NCI-H1417 treated with DMSO at 0.1 percent for 48 hours (cell line): ENCODE results near the gene ELN.

ENCODE experiments used
- DNase-seq: peaks from one replicate; lab custom pipeline; 2025; lab: John Stamatoyannopoulos, UW

ELN gene

GRCh38 chr7:74023786-74024185 is 4.2 kb upstream of the ELN start:
- DNase-seq: no peak

GRCh38 chr7:74025146-74025545 is 2.8 kb upstream of the ELN start:
- no peak for DNase-seq

- no peak for DNase-seq
Measured at GRCh38 chr7:74025730-74026129, 2.2 kb upstream of the ELN start.

GRCh38 chr7:74026406-74026902 is 1.5 kb upstream of the ELN start:
- no peak for DNase-seq

GRCh38 chr7:74026903-74027682 is 880 bp upstream of the ELN start:
- DNase-seq: no peak

- no peak for DNase-seq
Measured at GRCh38 chr7:74028321-74028838, 407 bp downstream of the ELN start.

GRCh38 chr7:74029089-74029785 is 1.3 kb downstream of the ELN start:
- DNase-seq: no peak

GRCh38 chr7:74029991-74030415 is 2.0 kb downstream of the ELN start:
- DNase-seq: no peak

GRCh38 chr7:74030861-74031260 is 2.9 kb downstream of the ELN start:
- DNase-seq: no peak

GRCh38 chr7:74031403-74032190 is 3.6 kb downstream of the ELN start:
- no peak for DNase-seq

GRCh38 chr7:74032191-74032490 is 4.2 kb downstream of the ELN start:
- no peak for DNase-seq

GRCh38 chr7:74032624-74033371 is 4.8 kb downstream of the ELN start:
- no peak for DNase-seq

- no peak for DNase-seq
Measured at GRCh38 chr7:74033372-74034311, 5.7 kb downstream of the ELN start.

- no peak for DNase-seq
Measured at GRCh38 chr7:74037609-74038008, 9.6 kb downstream of the ELN start.

- DNase-seq: no peak
Measured at GRCh38 chr7:74038194-74038961, 10.4 kb downstream of the ELN start.

GRCh38 chr7:74039337-74039736 is 11.4 kb downstream of the ELN start:
- DNase-seq: no peak

- DNase-seq: no peak
Measured at GRCh38 chr7:74040101-74040790, 12.3 kb downstream of the ELN start.

GRCh38 chr7:74040791-74041520 is 13.0 kb downstream of the ELN start:
- DNase-seq: no peak
